ENCODE measurements around the gene CKLF.
A peak's percentile ranks its signal among the peaks of the same experiment; 100 is the strongest.
"Not testable (repeated sequence)": the region's sequence is repeated elsewhere in the genome, so short reads cannot be mapped to it uniquely, and the experiment has no call there.

The CKLF gene

GRCh38 chr16:66588981-66589713 lies 36.8 kb downstream of the CKLF start:
- H3K4me1 Mint-ChIP-seq (ENCODE audit: low read depth) = peaks cover 40% of the 10 kb centered on the region
- peak overlapping the region; percentile 4 for H3K27ac Mint-ChIP-seq
- no peaks in the 10 kb centered on the region for H3K36me3 Mint-ChIP-seq (ENCODE audit: low read depth)
- H3K9me3 Mint-ChIP-seq = no peaks in the 10 kb centered on the region
- H3K4me3 Mint-ChIP-seq = peak overlapping the region; percentile 70
- peaks cover 3% of the 10 kb centered on the region for H3K27me3 Mint-ChIP-seq

- H3K4me3 Mint-ChIP-seq = peak overlapping the region; percentile 70
- peaks cover 3% of the 10 kb centered on the region for H3K27me3 Mint-ChIP-seq
- peaks cover 40% of the 10 kb centered on the region for H3K4me1 Mint-ChIP-seq (ENCODE audit: low read depth)
- H3K36me3 Mint-ChIP-seq (ENCODE audit: low read depth) = no peaks in the 10 kb centered on the region
- H3K27ac Mint-ChIP-seq = peak overlapping the region; percentile 46
- H3K9me3 Mint-ChIP-seq = no peaks in the 10 kb centered on the region
These were observed 37.9 kb downstream of the CKLF start for GRCh38 chr16:66590322-66590721.

- H3K27ac Mint-ChIP-seq = no peak overlapping the region
- no peaks in the 10 kb centered on the region for H3K36me3 Mint-ChIP-seq (ENCODE audit: low read depth)
- peaks cover 3% of the 10 kb centered on the region for H3K27me3 Mint-ChIP-seq
- H3K9me3 Mint-ChIP-seq = no peaks in the 10 kb centered on the region
- peaks cover 36% of the 10 kb centered on the region for H3K4me1 Mint-ChIP-seq (ENCODE audit: low read depth)
- peak overlapping the region; percentile 70 for H3K4me3 Mint-ChIP-seq
These were observed 38.6 kb downstream of the CKLF start for GRCh38 chr16:66591018-66591417.

GRCh38 chr16:66592241-66592640 lies 39.9 kb downstream of the CKLF start:
- Mint-ChIP-seq H3K9me3 (no peaks in the 10 kb centered on the region), H3K4me1 (ENCODE audit: low read depth) (peaks cover 41% of the 10 kb centered on the region), H3K4me3 (no peak overlapping the region), H3K36me3 (ENCODE audit: low read depth) (no peaks in the 10 kb centered on the region), H3K27ac (no peak overlapping the region), H3K27me3 (peaks cover 3% of the 10 kb centered on the region)

GRCh38 chr16:66592814-66593213 lies 40.4 kb downstream of the CKLF start:
- Mint-ChIP-seq H3K9me3 (no peaks in the 10 kb centered on the region), H3K4me3 (no peak overlapping the region), H3K36me3 (ENCODE audit: low read depth) (no peaks in the 10 kb centered on the region), H3K4me1 (ENCODE audit: low read depth) (peaks cover 40% of the 10 kb centered on the region), H3K27ac (no peak overlapping the region), H3K27me3 (peaks cover 3% of the 10 kb centered on the region)

GRCh38 chr16:66594739-66595138 lies 42.4 kb downstream of the CKLF start:
- H3K36me3 Mint-ChIP-seq (ENCODE audit: low read depth) = no peaks in the 10 kb centered on the region
- peaks cover 34% of the 10 kb centered on the region for H3K4me1 Mint-ChIP-seq (ENCODE audit: low read depth)
- no peak overlapping the region for H3K4me3 Mint-ChIP-seq
- no peak overlapping the region for H3K27ac Mint-ChIP-seq
- peaks cover 3% of the 10 kb centered on the region for H3K27me3 Mint-ChIP-seq
- H3K9me3 Mint-ChIP-seq = no peaks in the 10 kb centered on the region

GRCh38 chr16:66596559-66596958 lies 44.2 kb downstream of the CKLF start:
- not testable (repeated sequence) for H3K27me3 Mint-ChIP-seq; H3K9me3 Mint-ChIP-seq; H3K36me3 Mint-ChIP-seq (ENCODE audit: low read depth); H3K4me3 Mint-ChIP-seq
- Mint-ChIP-seq H3K4me1 (ENCODE audit: low read depth) (peaks cover 24% of the 10 kb centered on the region), H3K27ac (peak overlapping the region; percentile 49)

GRCh38 chr16:66596986-66597848 lies 44.8 kb downstream of the CKLF start:
- H3K36me3 Mint-ChIP-seq (ENCODE audit: low read depth) = peaks cover 5% of the 10 kb centered on the region
- H3K4me3 Mint-ChIP-seq = no peak overlapping the region
- H3K27ac Mint-ChIP-seq = no peak overlapping the region
- H3K27me3 Mint-ChIP-seq = no peaks in the 10 kb centered on the region
- H3K4me1 Mint-ChIP-seq (ENCODE audit: low read depth) = peaks cover 24% of the 10 kb centered on the region
- peaks cover 3% of the 10 kb centered on the region for H3K9me3 Mint-ChIP-seq

GRCh38 chr16:66598111-66598510 lies 45.7 kb downstream of the CKLF start:
- no peak overlapping the region for H3K4me3 Mint-ChIP-seq
- H3K27me3 Mint-ChIP-seq = no peaks in the 10 kb centered on the region
- H3K27ac Mint-ChIP-seq = no peak overlapping the region
- H3K9me3 Mint-ChIP-seq = peaks cover 3% of the 10 kb centered on the region
- H3K4me1 Mint-ChIP-seq (ENCODE audit: low read depth) = peaks cover 29% of the 10 kb centered on the region
- peaks cover 5% of the 10 kb centered on the region for H3K36me3 Mint-ChIP-seq (ENCODE audit: low read depth)

GRCh38 chr16:66599726-66600125 lies 47.4 kb downstream of the CKLF start:
- Mint-ChIP-seq H3K4me1 (ENCODE audit: low read depth) (peaks cover 36% of the 10 kb centered on the region), H3K27me3 (no peaks in the 10 kb centered on the region)

GRCh38 chr16:66600477-66600876 lies 48.1 kb downstream of the CKLF start:
- Mint-ChIP-seq H3K4me1 (ENCODE audit: low read depth) (peaks cover 36% of the 10 kb centered on the region), H3K4me3 (no peak overlapping the region), H3K27ac (no peak overlapping the region)

More at GRCh38 chr16:66599726-66600125, 47.4 kb downstream of the CKLF start:
- Mint-ChIP-seq H3K9me3 (peaks cover 3% of the 10 kb centered on the region), H3K36me3 (ENCODE audit: low read depth) (peaks cover 5% of the 10 kb centered on the region), H3K27ac (no peak overlapping the region), H3K4me3 (no peak overlapping the region)

GRCh38 chr16:66601471-66601870 lies 49.1 kb downstream of the CKLF start:
- Mint-ChIP-seq H3K9me3 (peaks cover 3% of the 10 kb centered on the region), H3K27ac (no peak overlapping the region), H3K36me3 (ENCODE audit: low read depth) (peaks cover 5% of the 10 kb centered on the region), H3K27me3 (no peaks in the 10 kb centered on the region), H3K4me3 (no peak overlapping the region), H3K4me1 (ENCODE audit: low read depth) (peaks cover 44% of the 10 kb centered on the region)

More at GRCh38 chr16:66600477-66600876, 48.1 kb downstream of the CKLF start:
- Mint-ChIP-seq H3K9me3 (peaks cover 3% of the 10 kb centered on the region), H3K27me3 (no peaks in the 10 kb centered on the region), H3K36me3 (ENCODE audit: low read depth) (peaks cover 5% of the 10 kb centered on the region)

- Mint-ChIP-seq H3K9me3 (peaks cover 3% of the 10 kb centered on the region), H3K36me3 (ENCODE audit: low read depth) (peaks cover 9% of the 10 kb centered on the region), H3K4me1 (ENCODE audit: low read depth) (peaks cover 46% of the 10 kb centered on the region), H3K27me3 (no peaks in the 10 kb centered on the region), H3K27ac (peak overlapping the region; percentile 89), H3K4me3 (peak overlapping the region; percentile 88)
These were observed 51.4 kb downstream of the CKLF start for GRCh38 chr16:66603537-66604375.

GRCh38 chr16:66604376-66605176 lies 52.2 kb downstream of the CKLF start, which contains the start of gene CMTM3:
CMTM3 (plus strand) TSS chr16:66604704; CDS start chr16:66604806, 102 bp downstream.
- H3K27me3 Mint-ChIP-seq = no peaks in the 10 kb centered on the region
- peaks cover 9% of the 10 kb centered on the region for H3K36me3 Mint-ChIP-seq (ENCODE audit: low read depth)
- H3K27ac Mint-ChIP-seq = peak within 1 kb of the TSS; percentile 89
- H3K9me3 Mint-ChIP-seq = peaks cover 3% of the 10 kb centered on the region
- H3K4me3 Mint-ChIP-seq = peak within 1 kb of the TSS; percentile 88
- H3K4me1 Mint-ChIP-seq (ENCODE audit: low read depth) = peaks cover 46% of the 10 kb centered on the region

All from stimulated activated naive CD8-positive, alpha-beta T cell treated with anti-CD3 and anti-CD28 coated beads, Interleukin-15, Interleukin-2, amounts not matched to agents 100 ng/mL and 50 ng/mL, for 24 hours (primary cell).